RKO (cell line): ENCODE results near the gene STARD10.

Experiments
- DNase-seq: peaks from one replicate; pipeline ENCODE4 v3.0.0-alpha.2; 2016; ENCODE audit warnings: low spot score

STARD10 gene

GRCh38 chr11:72780296-72781062 lies 13.4 kb downstream of the STARD10 start:
- no peak for DNase-seq

- no peak for DNase-seq
Observed at GRCh38 chr11:72779495-72780128, 14.2 kb downstream of the STARD10 start.

GRCh38 chr11:72778535-72779494 lies 15.0 kb downstream of the STARD10 start:
- no peak for DNase-seq

GRCh38 chr11:72777755-72778278 lies 16.0 kb downstream of the STARD10 start:
- no peak for DNase-seq

- no peak for DNase-seq
Observed at GRCh38 chr11:72776844-72777754, 16.7 kb downstream of the STARD10 start.

- no peak for DNase-seq
Observed at GRCh38 chr11:72776117-72776843, 17.6 kb downstream of the STARD10 start.

- DNase-seq: no peak
Observed at GRCh38 chr11:72775288-72776110, 18.3 kb downstream of the STARD10 start.

- DNase-seq: no peak
Observed at GRCh38 chr11:72774499-72774898, 19.3 kb downstream of the STARD10 start.

GRCh38 chr11:72773696-72774095 lies 20.2 kb downstream of the STARD10 start:
- DNase-seq: no peak

GRCh38 chr11:72773291-72773690 lies 20.6 kb downstream of the STARD10 start:
- peak; percentile 59 for DNase-seq

- no peak for DNase-seq
Observed at GRCh38 chr11:72772059-72772458, 21.8 kb downstream of the STARD10 start.

- no peak for DNase-seq
Observed at GRCh38 chr11:72771507-72771906, 22.3 kb downstream of the STARD10 start.

GRCh38 chr11:72770799-72771198 lies 23.0 kb downstream of the STARD10 start:
- DNase-seq: no peak

- no peak for DNase-seq
Observed at GRCh38 chr11:72769680-72770079, 24.2 kb downstream of the STARD10 start.

GRCh38 chr11:72768581-72768980 lies 25.3 kb downstream of the STARD10 start:
- DNase-seq: no peak

GRCh38 chr11:72767203-72768062 lies 26.4 kb downstream of the STARD10 start:
- DNase-seq: no peak

- DNase-seq: no peak
Observed at GRCh38 chr11:72766152-72766902, 27.5 kb downstream of the STARD10 start.

- DNase-seq: no peak
Observed at GRCh38 chr11:72764503-72764902, 29.3 kb downstream of the STARD10 start.
